ENCODE results near the gene CFAP68.
A peak's percentile ranks its signal among the peaks of the same experiment; 100 is the strongest.
"Not testable (repeated sequence)": the region's sequence is repeated elsewhere in the genome, so short reads cannot be mapped to it uniquely, and the experiment has no call there.

Gene CFAP68

DNA sequence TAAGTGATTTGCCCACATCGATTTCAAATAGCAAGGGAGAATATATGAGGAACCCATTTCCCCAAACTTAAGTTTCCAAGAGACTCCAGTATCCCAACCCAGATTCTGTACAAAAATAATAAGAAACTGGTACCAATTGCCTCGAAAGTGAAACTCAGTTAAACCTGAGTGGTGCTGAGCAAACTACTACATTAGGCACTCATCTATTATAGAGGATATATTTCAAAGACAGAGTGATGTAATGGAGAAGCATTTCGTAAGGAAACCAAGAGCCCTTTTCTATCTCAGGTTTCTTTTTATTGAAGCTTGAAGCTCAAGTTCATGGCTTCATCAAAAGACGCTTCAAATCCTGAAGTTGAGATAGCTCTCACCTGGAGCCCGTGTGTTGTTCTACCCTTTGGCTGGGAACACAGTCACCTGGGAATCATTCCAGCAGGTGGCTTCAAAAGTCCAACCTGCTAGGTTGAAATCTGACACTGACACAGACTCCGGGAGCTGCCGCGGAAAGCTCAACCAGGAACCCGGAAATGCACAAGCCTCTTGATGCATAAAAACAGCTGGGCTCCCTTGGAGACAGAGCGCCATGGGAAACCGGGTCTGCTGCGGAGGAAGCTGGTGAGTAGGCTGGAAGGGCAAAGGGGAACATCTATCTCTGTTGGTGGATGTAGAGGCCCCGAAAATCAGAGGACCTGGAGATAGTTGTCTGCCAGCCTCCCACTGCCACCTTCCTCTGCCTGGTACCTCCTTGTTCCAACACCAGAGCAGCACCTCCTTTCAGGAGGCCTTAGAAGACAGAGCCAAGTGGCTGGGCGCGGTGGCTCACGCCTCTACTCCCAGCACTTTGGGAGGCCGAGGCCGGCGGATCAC, 39.3 kb downstream of the CFAP68 start, which contains the start of gene C11orf52:
C11orf52 (plus strand) TSS at position 524 of the 867 bp plus-strand sequence; CDS start at position 584, 60 bp downstream.
- no peak for DNase-seq

DNA sequence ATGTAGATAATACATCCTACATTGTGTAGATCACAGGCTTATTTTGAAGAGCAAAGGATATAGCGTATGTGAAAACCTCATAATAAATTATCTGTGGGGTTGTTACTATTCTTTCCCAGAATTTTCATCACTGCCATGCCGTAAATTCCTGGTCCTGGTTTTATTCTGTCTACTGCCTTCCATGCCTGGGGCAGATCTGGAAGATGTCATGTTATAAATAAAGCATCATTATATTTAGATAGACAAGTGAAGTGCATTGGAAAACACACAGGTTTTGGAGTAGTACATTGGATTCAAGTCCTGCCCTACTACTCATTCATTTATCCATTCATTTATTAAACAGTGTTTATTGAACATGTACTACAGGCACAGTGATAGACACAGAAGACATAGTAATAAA, 41.6 kb downstream of the CFAP68 start:
- no peak for DNase-seq

DNA sequence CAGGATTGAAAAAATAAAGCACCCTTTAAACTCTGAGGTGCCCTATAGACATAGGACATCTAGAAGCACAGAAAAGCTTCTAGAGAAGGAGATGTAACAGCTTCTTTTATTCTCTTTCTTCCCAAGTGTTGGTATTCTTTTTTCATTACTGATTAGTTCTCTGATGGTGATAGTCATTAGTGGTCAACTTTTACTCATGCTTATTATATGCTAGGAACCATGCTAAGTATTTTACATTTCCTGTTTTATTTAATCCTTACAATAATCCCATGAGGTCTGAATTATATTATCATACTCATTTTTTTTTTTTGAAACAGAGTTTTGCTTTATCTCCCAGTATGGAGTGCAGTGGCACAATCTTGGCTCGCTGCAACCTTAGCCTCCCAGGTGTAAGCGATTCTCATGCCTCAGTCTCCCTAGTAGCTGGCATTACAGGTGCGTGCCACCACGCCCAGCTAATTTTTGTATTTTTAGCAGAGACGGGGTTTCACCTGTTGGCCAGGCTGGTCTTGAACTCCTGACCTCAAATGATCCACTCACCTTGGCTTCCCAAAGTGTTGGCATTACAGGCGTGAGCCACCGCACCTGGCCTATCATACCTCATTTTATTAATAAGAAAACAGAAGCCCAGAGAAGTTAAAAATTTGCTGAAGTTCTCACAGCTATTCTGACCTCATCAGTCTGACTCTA, 42.3 kb downstream of the CFAP68 start:
- DNase-seq: no peak

DNA sequence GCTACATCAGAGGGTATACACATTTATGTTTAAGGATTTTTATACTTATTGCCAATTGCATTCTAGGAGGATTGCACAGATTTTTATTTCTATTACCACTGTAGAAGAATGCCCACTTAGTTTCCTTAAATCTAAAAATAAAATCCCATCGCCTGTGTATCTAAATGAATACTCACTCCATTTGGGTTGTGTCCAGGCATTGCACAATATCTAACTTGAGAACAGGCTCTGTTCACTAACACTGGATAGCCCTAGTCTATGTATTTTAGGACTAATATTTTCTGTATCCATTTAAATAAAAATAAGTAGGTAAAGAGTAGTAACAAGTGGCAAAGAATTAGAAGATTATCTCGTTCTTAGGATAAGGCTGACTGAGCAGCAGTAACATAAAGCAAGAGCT, 43.5 kb downstream of the CFAP68 start:
- DNase-seq: no peak

DNA sequence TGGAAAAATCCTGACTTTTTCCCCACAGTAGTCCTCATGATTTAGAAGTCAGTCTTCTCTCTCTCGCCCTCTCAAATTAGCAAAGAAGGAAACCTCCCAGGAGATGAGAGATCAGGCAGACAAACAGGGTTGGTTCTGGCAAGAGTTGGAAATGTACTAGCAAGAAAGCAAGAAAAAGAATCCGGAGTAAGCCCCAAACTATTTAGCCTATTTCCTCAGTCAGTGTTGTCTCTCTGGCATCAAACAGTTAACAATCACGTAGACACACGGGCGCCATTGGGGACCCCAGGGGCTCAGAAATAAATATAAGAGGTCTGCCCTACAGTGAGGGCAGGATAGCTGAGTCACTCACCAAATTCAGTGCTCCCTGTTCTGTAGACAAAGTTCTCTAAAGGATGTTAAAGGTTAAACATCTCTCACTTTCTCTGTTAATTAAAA, 44.0 kb downstream of the CFAP68 start:
- DNase-seq: no peak

DNA sequence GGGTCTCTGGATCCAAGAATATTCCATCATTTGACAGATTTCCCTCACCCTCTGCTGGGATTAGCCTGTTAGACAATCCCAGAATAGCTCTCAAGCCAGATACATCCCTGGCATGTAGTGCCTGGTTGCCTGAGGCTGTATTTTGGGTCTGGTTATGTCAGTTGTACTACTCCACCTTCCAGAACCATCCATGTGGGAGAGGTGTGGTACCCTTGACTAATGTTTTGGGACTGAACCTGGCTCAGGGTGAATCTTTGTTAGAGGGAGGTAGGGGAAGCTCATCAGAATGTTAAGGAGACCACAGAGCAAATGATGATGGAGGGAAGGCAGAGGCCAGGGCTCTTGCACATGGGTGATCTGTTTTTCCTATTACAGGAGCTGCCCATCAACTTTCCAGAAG, 44.6 kb downstream of the CFAP68 start:
- no peak for DNase-seq

DNA sequence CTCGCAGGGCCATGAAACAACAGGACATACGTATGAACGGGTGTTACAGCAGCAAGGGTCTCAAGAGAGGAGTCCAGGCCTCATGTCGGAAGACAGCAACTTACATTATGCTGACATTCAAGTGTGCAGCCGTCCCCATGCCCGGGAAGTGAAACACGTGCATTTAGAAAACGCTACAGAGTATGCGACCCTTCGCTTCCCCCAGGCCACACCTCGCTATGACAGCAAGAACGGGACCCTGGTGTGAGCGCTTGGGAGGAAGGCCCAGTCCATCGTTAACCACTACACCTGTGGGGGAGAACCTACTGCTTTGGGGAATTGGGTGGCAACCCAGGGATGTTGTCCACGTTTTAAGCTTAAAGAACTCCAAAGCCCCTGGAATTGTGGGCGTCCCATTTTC, 46.6 kb downstream of the CFAP68 start:
- no peak for DNase-seq

DNA sequence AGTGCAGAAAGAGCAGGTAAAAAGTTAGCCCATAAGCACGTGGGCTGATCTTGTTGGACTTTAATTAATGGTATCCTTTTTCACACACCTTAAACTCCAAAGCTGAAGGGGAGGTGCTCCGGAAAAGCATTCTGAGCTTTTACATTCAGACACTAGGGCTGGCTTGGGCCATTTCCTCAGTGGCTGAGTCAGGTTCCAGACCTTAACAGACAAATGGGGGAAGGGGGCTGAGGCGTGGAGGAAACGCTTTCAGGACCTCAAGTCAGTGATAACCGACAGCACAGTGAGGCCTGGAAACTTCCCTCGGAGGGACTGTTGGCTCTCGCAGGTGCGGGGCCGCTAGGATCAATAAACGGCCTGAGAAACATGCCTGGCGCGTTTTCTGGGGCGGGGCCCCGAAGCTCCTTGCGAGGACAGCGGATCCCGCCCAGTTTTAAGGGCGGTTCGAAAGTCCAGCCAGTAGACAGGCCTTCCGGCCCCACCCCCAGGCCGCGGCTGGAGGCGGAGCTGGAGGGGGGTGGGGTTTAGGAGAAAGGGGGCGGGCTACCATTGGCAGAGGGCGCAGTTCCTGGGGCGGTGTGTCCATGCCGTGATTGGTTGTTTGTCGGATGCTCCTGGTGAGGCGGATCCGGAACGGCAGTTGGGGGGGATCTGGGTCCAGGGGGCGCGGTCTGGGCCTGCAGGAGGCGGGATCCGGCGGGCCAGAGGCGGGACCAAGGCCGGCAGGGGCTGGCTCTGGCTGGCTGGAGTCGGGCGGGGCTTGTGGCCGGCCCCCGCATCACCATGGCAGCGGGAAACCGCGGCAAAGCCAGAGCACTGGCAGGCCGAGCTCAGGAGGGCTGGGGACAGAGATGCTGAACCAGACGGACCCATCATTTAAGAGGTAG, 47.4 kb downstream of the CFAP68 start:
- DNase-seq: peak; percentile 60

DNA sequence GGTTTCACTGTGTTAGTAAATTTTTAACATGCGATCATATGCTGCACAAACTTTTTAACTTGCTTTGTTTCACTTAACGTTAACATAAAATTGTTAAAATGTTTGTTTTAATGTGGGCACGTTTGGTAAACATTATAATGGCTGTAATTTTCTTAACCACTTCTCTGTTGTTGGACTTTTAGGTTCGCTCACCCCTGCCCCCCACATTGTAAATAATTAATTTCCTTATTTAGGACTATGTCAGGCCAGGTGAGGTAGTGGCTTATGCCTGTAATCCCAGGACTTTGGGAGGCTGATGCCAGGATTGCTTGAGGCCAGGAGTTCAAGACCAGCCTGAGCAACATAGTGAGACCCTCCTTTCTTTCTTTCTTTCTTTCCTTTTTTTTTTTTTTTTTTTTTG, 51.1 kb downstream of the CFAP68 start:
- no peak for DNase-seq

DNA sequence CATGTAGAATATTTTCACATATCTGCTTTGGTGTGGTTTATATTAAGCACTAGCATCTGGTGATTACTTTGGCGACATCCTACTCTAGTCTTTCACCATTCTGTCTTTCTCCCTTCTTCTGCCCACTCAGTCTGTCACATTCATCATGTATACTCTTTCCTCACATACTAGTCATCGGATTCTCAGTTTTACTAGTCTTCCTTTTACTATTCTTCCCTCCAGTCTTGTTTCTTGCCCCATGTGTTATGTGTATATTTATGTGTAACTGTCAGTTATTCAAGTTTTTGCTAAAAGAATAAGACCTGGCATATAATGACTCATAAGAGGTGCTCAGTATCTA, 53.2 kb downstream of the CFAP68 start:
- no peak for DNase-seq

DNA sequence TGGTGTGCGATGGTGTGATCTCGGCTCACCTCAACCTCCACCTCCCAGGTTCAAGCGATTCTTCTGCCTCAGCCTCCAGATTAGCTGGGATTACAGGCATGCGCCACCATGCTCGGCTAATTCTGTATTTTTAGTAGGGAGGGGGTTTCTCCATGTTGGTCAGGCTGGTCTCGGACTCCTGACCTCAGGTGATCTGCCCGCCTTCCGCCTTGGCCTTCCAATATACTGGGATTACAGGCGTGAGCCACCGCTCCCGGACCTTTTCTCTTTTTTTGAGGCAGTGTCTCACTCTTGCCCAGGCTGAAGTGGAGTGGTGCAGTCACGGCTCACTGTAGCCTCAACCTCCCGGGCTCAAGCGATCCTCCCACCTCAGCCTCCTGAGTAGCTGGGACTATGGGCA, 53.8 kb downstream of the CFAP68 start:
- not testable (repeated sequence) for DNase-seq

DNA sequence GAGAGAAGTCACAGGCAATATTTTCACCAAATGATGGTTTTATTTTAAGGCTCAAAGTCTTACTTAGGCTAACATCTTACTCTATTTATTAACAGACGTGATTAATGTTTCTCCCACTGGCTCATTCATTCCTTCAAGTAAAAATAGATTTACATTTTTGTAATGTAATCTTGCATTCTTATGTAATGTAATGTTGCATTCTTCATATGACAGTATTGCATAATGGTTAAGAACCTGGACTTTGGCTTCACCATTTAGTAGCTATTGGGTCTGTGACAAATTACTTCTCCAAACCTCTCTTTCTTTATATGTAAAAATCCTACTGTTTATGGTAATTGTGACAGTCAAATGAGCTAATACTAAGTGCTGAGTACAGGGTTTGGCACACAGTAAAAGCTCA, 54.5 kb downstream of the CFAP68 start:
- no peak for DNase-seq

DNA sequence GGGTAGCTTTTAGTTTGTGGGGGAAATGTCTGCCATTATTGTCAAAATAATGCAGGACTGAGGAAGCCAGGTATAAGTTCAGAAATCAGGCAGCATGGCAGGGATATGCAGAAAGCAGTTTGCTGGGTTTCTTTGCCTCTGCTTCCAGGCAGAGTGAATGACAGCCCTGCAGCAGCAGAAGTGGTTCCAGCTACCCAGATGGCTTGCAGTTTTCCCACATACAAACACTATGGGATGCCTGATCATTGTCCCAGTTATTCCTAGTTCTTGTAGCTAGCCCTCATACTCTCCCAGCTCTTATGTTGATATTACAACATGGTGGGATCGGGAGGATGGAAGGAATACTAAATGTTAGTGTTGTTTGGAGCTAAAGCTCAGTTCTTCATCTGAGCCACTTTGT, 55.0 kb downstream of the CFAP68 start:
- no peak for DNase-seq
